Astrocyte (in vitro differentiated cells and primary cell): ENCODE data around the gene ZNF124. TPM values are rescaled to one million over a fixed set of nuclear protein-coding genes. Genes with fewer than 3 reads are reported as not detected.
A peak's percentile ranks its signal among the peaks of the same experiment; 100 is the strongest.

ENCODE experiments used
- DNase-seq: peaks from one replicate; pipeline ENCODE4 v3.0.0-alpha.2; 2010; ENCODE audit warnings: low read depth
- FAIRE-seq: peaks from 2 replicates; lab custom pipeline; 2011; peaks lifted over from hg19 to GRCh38; lab: Jason Lieb, UNC
- H2AFZ ChIP-seq: 2 replicates; pipeline ENCODE4 v1.6.0; 2012; ENCODE audit warnings: low read depth, low read length, inconsistent platforms
- H3K27ac ChIP-seq: 2 replicates; pipeline ENCODE4 v1.5.1; 2011; ENCODE audit warnings: low read depth, low read length, inconsistent platforms
- H3K27me3 ChIP-seq: 2 replicates; pipeline ENCODE4 v1.6.0; 2011; ENCODE audit warnings: low read length, inconsistent platforms; ENCODE audit not compliant: insufficient read depth
- H3K36me3 ChIP-seq: 2 replicates; pipeline ENCODE4 v1.5.1; 2011; ENCODE audit warnings: low read length, inconsistent platforms; ENCODE audit not compliant: insufficient read depth
- H3K4me1 ChIP-seq: 2 replicates; pipeline ENCODE4 v1.5.1; 2011; ENCODE audit warnings: low read length, inconsistent platforms; ENCODE audit not compliant: insufficient read depth
- H3K4me2 ChIP-seq: 2 replicates; pipeline ENCODE4 v1.6.0; 2012; ENCODE audit warnings: low read length, inconsistent platforms
- H3K4me3 ChIP-seq: 2 replicates; pipeline ENCODE4 v1.5.1; 2011; ENCODE audit warnings: low read depth, mild to moderate bottlenecking, low read length, inconsistent platforms; ENCODE audit not compliant: insufficient read depth
- H3K79me2 ChIP-seq: 2 replicates; pipeline ENCODE4 v1.6.0; 2012; ENCODE audit warnings: mild to moderate bottlenecking, low read length, inconsistent platforms; ENCODE audit not compliant: insufficient read depth
- H3K9ac ChIP-seq: 2 replicates; pipeline ENCODE4 v1.6.0; 2012; ENCODE audit warnings: mild to moderate bottlenecking, low read length, inconsistent platforms
- H3K9me3 ChIP-seq: 2 replicates; pipeline ENCODE4 v1.5.1; 2012; ENCODE audit warnings: low read depth, mild to moderate bottlenecking, low read length, inconsistent platforms; ENCODE audit not compliant: insufficient read depth
- H4K20me1 ChIP-seq: 2 replicates; pipeline ENCODE4 v1.6.0; 2012; ENCODE audit warnings: low read length, inconsistent platforms; ENCODE audit not compliant: insufficient read depth
- H3K27ac Mint-ChIP-seq: one replicate; pipeline ENCODE4 v1.8.0; 2021; ENCODE audit warnings: mild to moderate bottlenecking, mixed read lengths; ENCODE audit not compliant: unreplicated experiment
- H3K27me3 Mint-ChIP-seq: one replicate; pipeline ENCODE4 v1.8.0; 2021; ENCODE audit warnings: low read depth, mixed read lengths; ENCODE audit not compliant: unreplicated experiment
- H3K36me3 Mint-ChIP-seq: one replicate; pipeline ENCODE4 v1.8.0; 2021; ENCODE audit warnings: low read depth, mixed read lengths; ENCODE audit not compliant: unreplicated experiment
- H3K4me1 Mint-ChIP-seq: one replicate; pipeline ENCODE4 v1.8.0; 2021; ENCODE audit warnings: low read depth, mixed read lengths; ENCODE audit not compliant: unreplicated experiment
- H3K4me3 Mint-ChIP-seq: one replicate; pipeline ENCODE4 v1.8.0; 2021; ENCODE audit warnings: mild to moderate bottlenecking, moderate library complexity, mixed read lengths; ENCODE audit not compliant: unreplicated experiment
- H3K9me3 Mint-ChIP-seq: one replicate; pipeline ENCODE4 v1.8.0; 2021; ENCODE audit warnings: mild to moderate bottlenecking, mixed read lengths; ENCODE audit not compliant: unreplicated experiment
- EZH2 ChIP-seq: IDR thresholded peaks from 2 replicates; pipeline ENCODE4 v1.6.1; 2012; ENCODE audit warnings: mild to moderate bottlenecking, low read length, inconsistent platforms; ENCODE audit not compliant: insufficient read depth
- total RNA-seq: library from RNA; stranded (reverse); gene quantifications from 2 replicates; pipeline ENCODE4 v1.2.1, GENCODE V29; 2021
- TF ChIP-seq, protein P1 (sequence below): IDR thresholded peaks from 2 replicates; pipeline ENCODE4 v1.5.1; 2011; ENCODE audit warnings: low read depth, mild to moderate bottlenecking, inconsistent platforms, low read length, moderate library complexity; ENCODE audit not compliant: insufficient read depth

Gene ZNF124
- total RNA-seq, 1 donor from 2014 or later = 36.5 TPM

DNA sequence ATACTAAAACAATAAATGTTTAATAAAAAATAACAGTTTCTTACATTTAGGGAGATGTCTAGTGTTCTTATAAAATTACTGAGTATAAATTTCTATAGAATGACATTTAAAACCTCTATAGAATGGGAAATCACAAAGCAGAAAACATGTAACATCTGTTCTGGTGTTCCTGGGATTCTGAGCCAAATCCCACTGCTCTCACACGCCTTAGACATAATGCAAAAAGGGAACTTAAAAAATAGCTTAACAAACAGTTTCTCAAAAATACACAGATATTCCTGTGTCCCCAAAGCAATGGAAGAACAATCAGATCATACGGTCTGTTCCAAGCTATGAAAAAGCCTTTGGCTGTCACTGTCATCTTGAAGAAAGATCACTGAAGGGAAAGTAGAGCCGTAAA is 27.0 kb upstream of the ZNF124 start:
- Histone ChIP-seq H4K20me1 (no peaks in the 10 kb centered on the region), H3K27ac (no peak overlapping the region), H3K79me2 (peaks cover 25% of the 10 kb centered on the region), H2AFZ (no peak overlapping the region), H3K4me2 (no peak overlapping the region), H3K27me3 (no peaks in the 10 kb centered on the region), H3K9me3 (no peaks in the 10 kb centered on the region), H3K4me1 (no peaks in the 10 kb centered on the region), H3K4me3 (no peak overlapping the region), H3K9ac (no peak overlapping the region), H3K36me3 (peaks cover 25% of the 10 kb centered on the region)
- Mint-ChIP-seq H3K4me1 (no peaks in the 10 kb centered on the region), H3K27ac (no peak overlapping the region), H3K4me3 (no peak overlapping the region), H3K27me3 (no peaks in the 10 kb centered on the region), H3K36me3 (peaks cover 59% of the 10 kb centered on the region), H3K9me3 (peaks cover 16% of the 10 kb centered on the region)
- FAIRE-seq = no peak
- DNase-seq = no peak
- TF ChIP-seq EZH2 = no peak
- TF ChIP-seq, protein P1, sequence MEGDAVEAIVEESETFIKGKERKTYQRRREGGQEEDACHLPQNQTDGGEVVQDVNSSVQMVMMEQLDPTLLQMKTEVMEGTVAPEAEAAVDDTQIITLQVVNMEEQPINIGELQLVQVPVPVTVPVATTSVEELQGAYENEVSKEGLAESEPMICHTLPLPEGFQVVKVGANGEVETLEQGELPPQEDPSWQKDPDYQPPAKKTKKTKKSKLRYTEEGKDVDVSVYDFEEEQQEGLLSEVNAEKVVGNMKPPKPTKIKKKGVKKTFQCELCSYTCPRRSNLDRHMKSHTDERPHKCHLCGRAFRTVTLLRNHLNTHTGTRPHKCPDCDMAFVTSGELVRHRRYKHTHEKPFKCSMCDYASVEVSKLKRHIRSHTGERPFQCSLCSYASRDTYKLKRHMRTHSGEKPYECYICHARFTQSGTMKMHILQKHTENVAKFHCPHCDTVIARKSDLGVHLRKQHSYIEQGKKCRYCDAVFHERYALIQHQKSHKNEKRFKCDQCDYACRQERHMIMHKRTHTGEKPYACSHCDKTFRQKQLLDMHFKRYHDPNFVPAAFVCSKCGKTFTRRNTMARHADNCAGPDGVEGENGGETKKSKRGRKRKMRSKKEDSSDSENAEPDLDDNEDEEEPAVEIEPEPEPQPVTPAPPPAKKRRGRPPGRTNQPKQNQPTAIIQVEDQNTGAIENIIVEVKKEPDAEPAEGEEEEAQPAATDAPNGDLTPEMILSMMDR = no peak

DNA sequence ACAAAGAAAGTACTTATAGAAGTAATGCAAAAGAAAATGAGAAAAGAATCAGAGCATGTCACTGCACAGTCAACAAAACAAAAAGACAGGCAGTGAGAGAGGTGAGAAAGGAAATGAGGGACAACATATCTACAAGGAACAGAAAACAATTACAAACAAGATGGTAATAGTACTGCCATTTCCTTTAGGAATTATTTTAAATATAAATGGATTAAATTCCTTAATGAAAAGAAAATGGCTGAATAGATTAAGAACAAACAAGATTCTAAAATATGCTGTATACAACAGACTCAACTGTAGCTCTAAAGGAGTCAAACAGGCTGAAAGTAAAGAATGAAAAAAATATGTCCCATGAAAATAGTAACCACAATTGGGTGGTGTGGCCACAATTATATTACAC is 22.1 kb upstream of the ZNF124 start:
- H3K4me1 Mint-ChIP-seq = no peaks in the 10 kb centered on the region
- H3K27me3 ChIP-seq = no peaks in the 10 kb centered on the region
- peaks cover 46% of the 10 kb centered on the region for H3K9me3 Mint-ChIP-seq
- H3K27ac ChIP-seq = no peak overlapping the region
- no peak overlapping the region for H3K4me3 ChIP-seq
- H4K20me1 ChIP-seq = no peaks in the 10 kb centered on the region
- no peak for TF ChIP-seq EZH2
- TF ChIP-seq, protein P1 = no peak
- peaks cover 33% of the 10 kb centered on the region for H3K36me3 ChIP-seq
- DNase-seq (no peak), FAIRE-seq (no peak)
- no peak overlapping the region for H3K4me3 Mint-ChIP-seq
- H3K27ac Mint-ChIP-seq = no peak overlapping the region
- H2AFZ ChIP-seq = no peak overlapping the region
- H3K9me3 ChIP-seq = peaks cover 15% of the 10 kb centered on the region
- H3K9ac ChIP-seq = no peak overlapping the region
- no peak overlapping the region for H3K4me2 ChIP-seq
- no peaks in the 10 kb centered on the region for H3K27me3 Mint-ChIP-seq
- no peaks in the 10 kb centered on the region for H3K79me2 ChIP-seq
- H3K36me3 Mint-ChIP-seq = peaks cover 70% of the 10 kb centered on the region
- H3K4me1 ChIP-seq = no peaks in the 10 kb centered on the region

DNA sequence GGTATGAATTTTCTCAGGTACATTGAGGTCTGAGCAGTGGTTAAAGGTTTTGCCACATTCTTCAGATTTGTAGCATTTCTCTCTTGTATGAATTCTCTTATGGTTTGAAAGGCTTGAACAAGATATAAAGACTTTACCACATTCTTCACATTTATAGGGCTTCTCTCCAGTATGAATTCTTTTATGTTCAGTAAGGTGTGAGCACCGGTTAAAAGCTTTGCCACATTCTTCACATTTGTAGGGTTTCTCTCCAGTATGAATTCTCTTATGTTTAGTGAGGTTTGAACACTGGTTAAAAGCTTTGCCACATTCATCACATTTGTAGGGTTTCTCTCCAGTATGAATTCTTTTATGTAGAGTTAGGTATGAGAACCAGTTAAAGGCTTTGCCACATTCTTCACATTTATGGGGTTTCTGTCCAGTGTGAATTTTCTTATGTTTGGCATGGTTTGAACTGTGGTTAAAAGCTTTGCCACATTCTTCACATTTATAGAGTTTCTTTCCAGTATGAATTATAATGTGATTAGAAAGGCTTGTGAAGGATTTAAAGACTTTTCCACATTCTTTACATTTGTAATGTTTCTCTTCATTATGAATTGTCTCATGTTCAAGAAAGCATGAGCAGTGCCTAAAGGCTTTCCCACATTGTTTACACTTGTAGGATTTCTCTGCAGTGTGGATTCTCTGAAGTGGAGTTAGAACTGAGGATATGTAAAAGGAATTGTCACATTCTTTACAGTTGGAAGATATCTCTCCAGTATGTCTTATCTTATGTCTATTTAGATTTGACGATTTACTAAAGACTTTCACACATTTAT is 18.4 kb upstream of the ZNF124 start:
- DNase-seq = no peak
- Histone ChIP-seq H4K20me1 (no peaks in the 10 kb centered on the region), H2AFZ (no peak overlapping the region), H3K4me2 (no peak overlapping the region), H3K27me3 (no peaks in the 10 kb centered on the region), H3K9ac (no peak overlapping the region), H3K4me1 (no peaks in the 10 kb centered on the region), H3K9me3 (peaks cover 15% of the 10 kb centered on the region), H3K36me3 (peaks cover 22% of the 10 kb centered on the region), H3K4me3 (no peak overlapping the region), H3K79me2 (no peaks in the 10 kb centered on the region), H3K27ac (no peak overlapping the region)
- Mint-ChIP-seq H3K9me3 (peaks cover 54% of the 10 kb centered on the region), H3K36me3 (peaks cover 65% of the 10 kb centered on the region), H3K4me3 (no peak overlapping the region), H3K27ac (no peak overlapping the region), H3K27me3 (no peaks in the 10 kb centered on the region), H3K4me1 (no peaks in the 10 kb centered on the region)
- no peak for TF ChIP-seq EZH2
- TF ChIP-seq, protein P1 = no peak
- peak; percentile 13 for FAIRE-seq
